GM19240 (cell line): Measurements from ENCODE around the gene RTP1.
A peak's percentile ranks its signal among the peaks of the same experiment; 100 is the strongest.
"Not testable (repeated sequence)": the region's sequence is repeated elsewhere in the genome, so short reads cannot be mapped to it uniquely, and the experiment has no call there.

Source experiments
- DNase-seq: peaks from one replicate; pipeline ENCODE4 v3.0.0; 2011; ENCODE audit warnings: low spot score; ENCODE audit not compliant: insufficient read length

RTP1 gene, protein sequence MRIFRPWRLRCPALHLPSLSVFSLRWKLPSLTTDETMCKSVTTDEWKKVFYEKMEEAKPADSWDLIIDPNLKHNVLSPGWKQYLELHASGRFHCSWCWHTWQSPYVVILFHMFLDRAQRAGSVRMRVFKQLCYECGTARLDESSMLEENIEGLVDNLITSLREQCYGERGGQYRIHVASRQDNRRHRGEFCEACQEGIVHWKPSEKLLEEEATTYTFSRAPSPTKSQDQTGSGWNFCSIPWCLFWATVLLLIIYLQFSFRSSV

DNA sequence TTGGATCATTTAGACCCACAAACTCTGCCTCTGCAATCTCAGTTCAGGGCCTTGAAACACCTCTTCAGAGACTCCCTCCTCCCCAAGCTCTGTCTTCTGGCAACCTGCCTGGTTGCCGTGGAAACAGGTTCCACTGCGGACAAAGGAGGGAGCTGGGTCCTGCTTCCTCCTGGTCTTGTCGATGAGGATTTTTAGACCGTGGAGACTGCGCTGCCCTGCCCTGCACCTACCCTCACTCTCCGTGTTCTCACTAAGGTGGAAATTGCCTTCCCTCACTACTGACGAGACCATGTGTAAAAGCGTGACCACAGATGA is at the start of gene RTP1:
Gene RTP1, plus strand, starts transcription at position 152 of the 315 bp plus-strand sequence. Its CDS starts 30 bp downstream, at position 182.
- no peak for DNase-seq

DNA sequence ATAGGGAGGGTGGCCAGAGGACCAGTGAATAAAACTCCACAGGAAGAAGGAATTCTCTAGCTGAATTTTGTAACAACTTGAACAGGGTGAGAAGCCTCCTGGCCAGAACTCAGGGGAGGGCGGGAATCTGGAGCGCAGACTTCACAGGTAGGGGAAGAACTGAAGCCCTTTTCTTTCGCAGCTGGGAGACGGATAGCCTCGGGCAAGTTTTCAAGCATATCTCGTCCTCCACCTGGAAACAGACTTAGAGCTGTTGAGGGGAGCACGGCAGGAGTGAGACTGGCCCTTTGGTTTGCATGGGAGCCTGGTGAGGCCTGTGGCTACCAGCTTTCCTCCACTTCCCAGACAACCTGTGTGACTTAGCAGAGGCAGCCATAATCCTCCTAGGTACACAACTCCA is 47.1 kb upstream of the RTP1 start:
- no peak for DNase-seq

DNA sequence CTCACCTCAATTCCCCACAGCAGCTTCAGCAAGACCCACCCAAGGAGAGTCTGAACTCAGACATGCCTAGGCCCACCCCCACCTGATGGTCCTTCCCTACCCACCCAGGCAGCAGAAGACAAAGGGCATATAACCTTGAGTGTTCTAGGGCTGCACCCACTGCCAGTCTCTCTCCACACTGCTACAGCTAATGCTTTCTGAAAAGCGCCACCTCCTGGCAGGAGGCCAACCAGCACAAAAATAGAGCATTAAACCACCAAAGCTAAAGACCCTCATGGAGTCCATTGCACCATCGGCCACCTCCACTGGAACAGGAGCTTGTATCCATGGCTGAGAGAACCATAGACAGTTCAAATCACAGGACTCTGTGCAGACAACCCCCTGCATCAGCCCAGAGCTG is 46.7 kb upstream of the RTP1 start:
- DNase-seq: no peak

DNA sequence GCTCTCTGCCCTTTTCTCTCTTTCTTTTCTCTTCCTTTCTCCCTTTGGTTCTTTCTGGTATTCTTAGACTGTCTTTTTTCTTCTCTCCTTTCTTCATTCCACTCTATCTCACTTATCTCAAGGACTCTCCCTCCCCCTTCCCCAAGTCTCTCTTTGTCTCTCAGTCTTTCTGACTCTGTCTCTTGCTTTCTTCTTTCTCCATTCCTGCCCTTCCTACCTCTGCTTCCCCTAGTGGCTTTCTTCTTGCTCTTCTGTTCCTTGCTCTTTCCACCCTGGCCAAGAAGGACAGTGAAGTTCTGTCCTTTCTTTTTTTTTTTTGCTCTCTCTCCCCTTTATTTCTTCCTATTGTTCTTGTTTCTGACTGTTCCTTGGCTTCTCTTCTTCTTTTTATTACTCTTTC is 35.7 kb upstream of the RTP1 start:
- no peak for DNase-seq

DNA sequence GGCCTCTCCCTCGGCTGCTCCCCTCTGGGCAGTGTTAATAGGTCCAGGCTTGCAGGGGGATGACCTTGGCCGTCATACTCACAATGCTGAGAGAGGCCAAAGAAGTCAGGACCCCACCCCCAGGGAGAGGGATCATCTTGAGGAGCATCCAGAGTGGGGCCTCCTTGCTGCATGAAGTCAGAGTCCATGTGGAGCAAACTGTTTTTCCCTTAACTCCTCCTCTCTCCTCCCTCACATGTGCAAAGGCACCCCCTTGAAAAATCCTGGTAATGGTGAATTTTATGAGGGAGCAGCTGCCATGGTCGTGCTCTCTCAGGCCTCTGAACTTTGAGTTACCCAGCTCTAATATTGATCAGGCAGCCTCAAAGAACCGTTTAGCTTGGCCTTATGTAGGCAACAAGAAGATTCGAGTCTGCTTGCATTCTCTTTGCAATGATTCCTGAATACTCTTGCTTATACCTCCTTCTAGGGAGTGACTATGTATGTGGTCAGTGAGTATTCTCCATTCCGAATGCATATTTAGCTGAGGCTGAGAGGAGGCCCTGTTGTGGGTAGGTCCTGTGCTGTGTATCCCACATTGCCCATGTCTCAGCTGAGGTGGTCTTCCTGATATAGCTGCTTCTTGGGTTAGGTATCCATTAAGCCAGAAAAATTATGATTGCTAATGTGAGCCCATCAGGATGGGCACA is 34.9 kb upstream of the RTP1 start:
- no peak for DNase-seq

DNA sequence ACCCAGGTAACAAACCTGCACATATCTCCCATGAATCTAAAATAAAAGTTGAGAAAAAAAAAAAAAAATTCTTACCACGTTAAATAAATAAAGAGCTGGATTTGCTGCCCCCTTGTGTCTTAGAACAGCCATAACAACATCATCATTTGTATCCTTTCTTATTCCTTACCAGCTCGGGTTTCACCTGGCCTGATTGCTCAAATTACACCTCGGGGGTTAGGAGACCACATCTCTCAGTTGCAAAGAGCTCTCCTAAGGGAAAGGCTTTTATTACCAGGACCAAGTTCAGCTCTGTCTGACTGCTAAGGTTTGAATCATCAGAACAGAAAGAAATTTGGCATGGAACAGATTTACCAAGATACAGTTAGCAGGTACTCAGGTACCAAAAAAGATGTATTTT is 32.1 kb upstream of the RTP1 start:
- peak; percentile 9 for DNase-seq

DNA sequence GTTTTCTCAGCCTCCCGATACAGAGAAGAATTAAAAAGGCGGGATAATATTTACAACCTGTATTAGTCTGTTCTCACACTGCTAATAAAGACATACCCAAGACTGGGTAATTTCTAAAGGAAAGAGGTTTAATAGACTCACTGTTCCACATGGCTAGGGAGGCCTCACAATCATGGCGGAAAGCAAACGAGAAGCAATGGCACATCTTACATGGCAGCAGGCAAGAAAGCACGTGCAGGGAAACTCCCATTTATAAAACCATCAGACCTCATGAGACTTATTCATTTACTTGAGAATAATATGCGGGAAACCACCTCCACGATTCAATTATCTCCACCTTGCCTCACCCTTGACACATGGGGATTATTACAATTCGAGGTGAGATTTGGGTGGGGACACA is 30.5 kb upstream of the RTP1 start:
- no peak for DNase-seq

DNA sequence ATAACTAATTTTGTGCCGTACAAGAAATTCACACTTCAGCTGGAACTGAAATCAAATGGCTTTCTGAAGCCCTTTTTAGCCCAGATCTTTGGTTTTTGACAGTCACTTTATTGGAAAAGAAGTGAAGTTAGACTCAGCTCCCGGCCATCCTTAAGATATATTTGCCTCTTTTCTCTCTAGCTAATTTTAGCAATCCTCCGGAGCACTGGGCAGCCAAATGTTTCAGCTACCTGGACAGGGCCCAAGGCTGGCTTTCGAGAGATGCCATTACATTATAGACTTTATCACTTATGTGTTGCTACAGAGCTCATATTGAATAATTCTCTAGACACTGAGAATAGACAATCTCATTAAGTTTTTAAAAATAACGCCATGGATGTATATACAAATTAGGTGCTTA is 29.5 kb upstream of the RTP1 start:
- DNase-seq: no peak

DNA sequence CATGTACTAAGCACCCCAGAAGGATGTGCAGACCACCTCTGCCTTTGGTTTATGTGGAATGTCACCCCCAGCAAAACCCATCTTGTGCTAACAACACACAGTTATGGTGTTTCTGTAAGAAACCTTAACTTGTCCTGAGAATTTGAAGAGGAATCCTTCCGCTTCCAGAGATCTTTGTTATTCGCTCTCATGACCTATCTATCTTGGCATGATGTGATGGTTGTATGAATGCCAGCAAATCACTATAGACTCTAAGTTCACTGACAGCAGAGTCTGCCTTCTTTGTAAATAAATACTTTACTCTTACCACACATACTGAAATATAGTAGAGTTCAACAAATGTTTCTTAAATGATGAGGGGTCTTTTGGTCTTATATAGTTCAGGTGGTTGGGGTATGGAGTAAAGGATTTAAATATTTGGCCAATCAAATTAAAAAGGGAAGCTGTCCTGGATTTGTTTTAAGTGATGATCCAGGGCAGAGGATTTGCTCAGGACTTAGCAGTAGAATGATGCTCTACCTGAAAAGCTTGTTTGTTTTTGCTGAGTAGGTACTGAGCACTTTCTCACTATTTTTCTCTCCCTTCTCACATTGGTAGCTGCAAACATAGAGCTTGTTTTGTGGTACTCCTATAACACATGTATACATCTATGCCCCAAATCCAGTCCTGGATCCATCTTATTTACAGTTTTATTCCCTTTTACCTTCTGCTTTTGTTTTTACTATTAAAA is 27.9 kb upstream of the RTP1 start:
- no peak for DNase-seq

DNA sequence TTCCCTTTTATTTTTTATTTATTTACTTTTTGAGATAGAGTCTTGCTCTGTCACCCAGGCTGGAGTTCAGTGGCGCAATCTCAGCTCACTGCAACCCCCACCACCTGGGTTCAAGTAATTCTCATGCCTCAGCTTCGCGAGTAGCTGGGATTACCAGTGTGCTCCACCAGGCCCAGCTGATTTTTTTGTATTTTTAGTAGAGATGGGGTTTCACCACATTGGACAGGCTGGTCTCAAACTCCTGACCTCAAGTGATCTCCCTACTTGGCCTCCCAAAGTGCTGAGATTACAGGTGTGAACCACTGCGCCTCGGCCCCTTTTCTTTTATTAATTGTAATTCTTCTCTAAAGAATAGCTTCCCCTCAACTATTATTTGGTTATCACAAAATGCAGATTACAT is 26.4 kb upstream of the RTP1 start:
- not testable (repeated sequence) for DNase-seq

DNA sequence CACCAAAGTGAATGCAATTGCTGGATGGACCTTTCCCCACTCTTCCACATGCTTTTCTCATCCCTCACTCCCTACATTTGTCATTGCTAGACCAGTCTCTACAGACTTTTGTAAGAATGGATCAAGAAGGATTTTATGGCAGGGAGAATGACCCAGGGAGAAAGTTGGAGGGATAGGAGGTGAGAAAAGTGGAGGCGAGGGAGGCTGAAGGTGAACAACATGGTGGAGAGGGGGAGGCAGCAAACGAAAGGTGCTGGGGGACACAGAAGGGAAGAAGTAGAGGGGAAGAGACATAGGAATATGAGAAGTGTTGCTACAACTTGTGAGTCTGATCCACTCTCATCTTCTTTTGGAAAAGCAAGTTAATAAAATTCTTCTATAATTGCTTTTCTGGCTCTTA is 24.4 kb upstream of the RTP1 start:
- DNase-seq: no peak

DNA sequence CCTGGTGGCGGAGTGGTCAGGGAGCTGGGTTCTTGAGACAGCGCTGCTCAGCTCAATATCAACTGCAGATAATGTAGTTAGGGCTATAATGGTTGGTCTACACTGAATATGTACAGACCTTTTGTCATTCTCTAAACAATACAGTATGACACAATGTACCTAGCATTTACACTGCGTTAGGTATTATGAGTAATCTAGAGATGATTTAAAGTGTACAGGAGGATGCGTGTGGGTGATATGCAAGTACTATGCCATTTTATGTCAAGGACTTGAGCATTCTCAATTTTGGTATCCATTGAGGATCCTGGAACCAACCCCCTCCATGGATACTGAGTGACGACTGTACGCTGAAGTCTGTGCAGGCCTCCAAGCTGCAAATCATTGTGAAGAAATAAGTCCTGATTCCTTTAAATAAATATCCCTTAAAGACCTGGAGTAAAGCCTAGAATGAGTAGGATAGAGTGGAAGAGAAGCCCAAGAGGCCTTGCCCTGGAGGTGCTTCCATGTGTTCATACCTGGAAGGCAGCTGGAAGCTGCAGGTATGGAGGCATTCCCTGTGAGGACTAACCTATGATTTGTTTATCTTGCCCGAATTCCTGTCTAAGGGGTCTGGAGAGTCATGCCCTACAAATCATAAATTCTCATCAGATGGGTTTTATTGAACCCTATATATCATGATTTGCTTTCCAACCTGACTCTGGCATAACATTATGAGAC is 15.7 kb upstream of the RTP1 start:
- no peak for DNase-seq

DNA sequence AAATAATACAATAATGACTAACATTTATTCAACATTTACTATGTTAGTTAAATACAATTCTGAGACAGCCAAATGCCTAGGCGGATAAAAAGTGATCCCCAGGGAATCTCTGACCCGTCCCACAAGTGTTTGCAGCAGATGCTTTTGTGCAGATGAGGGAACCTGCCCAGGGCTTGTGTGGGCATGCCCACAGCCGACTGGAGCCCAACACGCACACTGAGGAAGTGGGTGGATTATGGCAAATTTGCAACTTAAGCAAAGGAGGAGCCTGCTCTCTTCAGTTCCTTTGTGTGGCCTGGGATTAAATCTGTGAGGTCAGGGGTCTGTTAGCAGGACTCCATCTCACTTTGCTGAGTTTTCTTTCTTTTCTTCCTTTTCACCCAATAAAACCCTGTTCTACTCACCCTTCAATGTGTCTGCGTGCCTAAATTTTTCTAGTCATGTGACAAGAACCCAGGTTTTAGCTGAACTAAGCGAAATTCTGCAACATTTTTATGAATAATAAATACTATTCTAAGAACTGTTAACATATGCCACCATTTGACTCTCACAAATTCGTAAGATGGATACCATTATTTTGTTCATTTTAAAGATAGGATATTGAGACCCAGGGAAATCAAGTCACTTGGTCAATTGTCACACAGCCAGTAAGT is 13.9 kb upstream of the RTP1 start:
- no peak for DNase-seq

DNA sequence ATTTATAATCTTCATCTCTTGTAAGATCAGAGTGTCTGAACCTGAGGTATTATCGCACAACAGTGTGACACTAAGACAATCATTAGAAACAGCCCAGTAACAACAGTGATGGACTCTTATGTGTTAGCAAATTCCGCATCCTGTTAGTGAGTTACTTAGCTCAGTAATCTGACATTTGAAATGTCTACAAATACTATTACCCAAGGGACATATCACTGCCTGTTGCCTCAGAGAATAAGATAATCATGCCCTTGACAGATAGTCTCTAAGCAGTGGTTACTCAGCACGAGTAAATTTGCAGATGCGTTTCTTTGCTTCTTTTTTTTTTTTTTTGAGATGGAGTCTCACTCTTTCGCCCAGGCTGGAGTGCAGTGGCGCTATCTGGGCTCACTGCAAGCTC is 13.4 kb upstream of the RTP1 start:
- no peak for DNase-seq

DNA sequence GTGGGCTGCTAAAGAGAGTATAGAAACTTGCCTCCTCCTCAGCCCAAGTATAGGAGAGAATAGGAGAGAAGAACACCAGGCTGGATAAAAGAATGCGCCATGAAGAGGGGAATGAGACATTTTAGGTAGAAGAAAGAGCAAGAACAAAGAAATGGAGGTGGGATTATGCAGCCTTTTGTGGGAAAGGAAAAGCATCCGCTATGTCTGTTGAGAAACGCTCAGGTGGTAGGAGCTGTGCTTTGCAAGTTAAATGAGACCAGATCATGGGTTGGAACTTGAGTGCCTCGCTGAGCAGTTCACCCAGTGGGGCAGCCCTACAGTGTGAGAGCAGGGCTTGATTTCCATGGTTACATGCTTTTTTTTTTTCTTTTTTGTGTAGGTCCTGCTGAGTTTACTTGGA is 11.5 kb upstream of the RTP1 start:
- DNase-seq: no peak

DNA sequence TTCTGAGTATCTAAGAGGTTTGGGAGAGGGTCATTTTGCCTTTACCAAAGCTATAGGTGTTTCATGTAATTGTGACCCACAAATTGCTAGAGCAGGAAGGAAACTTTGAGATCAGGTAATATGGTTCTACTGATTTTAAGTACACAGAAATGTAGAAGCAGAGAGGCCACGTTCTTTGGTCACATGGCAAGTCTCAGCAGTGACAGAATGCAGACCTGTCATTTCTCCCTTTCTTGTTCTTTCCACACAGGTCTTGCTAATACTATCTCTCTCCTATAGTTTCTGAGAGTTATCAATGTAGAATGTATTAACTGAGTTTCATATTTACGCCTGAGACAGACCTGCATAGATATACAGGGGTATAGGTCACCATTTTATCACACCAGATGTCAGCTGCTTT is 10.9 kb upstream of the RTP1 start:
- DNase-seq: no peak

DNA sequence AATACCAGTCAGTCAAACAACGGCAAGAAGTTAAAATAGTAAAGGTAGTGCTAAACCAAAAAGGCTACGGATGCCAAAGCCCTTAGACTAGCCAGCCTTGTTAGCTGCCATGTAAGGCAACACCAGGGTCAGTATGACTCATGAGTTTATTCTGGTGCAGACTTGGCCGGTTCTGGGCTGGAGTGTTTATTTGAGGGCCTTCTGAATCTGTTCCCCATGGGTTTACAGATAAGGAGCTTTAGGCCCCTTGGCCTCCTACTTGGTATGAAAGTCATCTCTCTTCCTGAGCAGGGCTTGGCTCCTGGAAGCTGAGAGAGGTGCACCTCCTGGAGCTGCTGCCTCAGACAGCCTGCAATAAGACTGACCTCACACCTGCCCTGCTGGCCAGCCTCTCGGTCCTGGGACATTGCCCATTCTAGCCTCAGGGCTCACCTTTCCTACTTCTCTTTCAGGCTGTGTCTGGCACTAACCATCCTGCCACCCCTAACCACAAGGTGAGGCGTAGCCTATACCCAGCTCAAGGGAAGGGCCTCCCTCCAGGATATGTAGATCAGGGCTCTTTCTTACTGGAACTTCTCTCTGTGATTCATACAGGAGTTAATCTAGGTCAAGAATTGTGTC is 10.4 kb upstream of the RTP1 start:
- DNase-seq: no peak

DNA sequence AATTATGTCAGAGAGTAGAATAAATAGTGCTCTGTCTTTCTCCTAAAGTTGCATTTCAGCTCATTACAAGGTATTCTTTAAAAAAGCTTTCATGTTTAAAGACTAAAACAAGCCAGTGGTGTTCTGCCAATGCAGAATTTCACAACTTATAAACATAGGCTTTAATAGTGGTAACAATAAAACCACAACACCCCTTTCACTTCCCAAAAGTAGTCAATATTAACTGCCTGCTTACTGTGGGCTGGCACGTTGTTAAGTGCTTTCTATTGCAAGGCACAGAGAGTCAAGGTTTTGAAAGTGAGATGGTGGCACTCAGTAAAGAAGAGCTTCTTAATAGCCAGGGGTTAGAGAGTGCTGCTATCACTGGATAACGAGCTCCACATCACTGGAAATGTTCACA is 8.4 kb upstream of the RTP1 start:
- no peak for DNase-seq

DNA sequence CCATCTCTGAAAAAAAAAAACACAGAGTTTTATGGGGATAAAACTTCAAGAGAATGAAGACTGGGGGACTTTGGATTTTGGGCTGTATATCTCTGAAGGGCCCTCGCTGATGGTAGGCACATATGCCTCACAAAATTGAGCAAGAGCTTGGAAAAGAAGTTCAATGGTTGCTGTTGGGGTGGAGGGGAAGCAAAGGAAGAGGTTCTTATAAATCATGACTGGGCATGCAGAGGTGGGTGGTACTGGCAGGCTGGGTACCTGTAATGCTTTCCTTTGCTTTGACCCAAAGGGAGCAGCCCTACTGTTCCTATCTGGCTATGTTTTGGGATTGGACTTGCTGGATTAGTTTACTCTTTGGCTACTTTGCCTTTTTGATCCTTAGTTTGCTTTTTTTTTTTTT is 6.0 kb upstream of the RTP1 start:
- no peak for DNase-seq

DNA sequence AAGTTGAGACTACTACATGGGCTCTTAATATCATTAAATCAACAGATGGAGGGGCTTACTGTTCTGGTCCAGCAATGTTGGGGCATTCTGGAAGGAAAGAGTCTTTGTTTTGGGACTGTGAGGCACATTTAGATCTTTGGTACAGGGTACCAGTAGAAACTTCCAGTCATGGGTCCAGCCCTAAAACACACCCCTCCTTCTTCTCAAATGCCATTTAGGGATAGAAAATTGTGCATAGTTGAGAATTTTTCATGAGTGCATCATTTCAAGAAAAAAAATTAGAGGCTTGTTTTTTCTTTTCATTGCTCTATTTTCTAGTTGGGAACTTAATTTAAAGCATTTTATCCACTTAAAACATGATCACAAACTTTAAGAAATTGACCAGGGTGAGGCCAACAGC is 4.1 kb upstream of the RTP1 start:
- no peak for DNase-seq
